Measurements from ENCODE around the gene MAGI2. TPM values are rescaled to one million over a fixed set of nuclear protein-coding genes. Genes with fewer than 3 reads are reported as not detected.

MAGI2 gene
- total RNA-seq, 1 experiment from 2014 or later, result 0.56 TPM

- no peak for DNase-seq
- Histone ChIP-seq H3K9me3 (no peaks in the 10 kb centered on the region), H3K4me3 (no peak overlapping the region), H3K36me3 (no peaks in the 10 kb centered on the region), H3K27me3 (no peaks in the 10 kb centered on the region)
Observed at GRCh38 chr7:78709658-78710057, 743.8 kb downstream of the MAGI2 start.

- H3K4me3 ChIP-seq, result no peak overlapping the region
- H3K9me3 ChIP-seq, result no peaks in the 10 kb centered on the region
- no peak for DNase-seq
- no peaks in the 10 kb centered on the region for H3K36me3 ChIP-seq
- no peaks in the 10 kb centered on the region for H3K27me3 ChIP-seq
Observed at GRCh38 chr7:78704504-78704903, 749.0 kb downstream of the MAGI2 start.

- H3K4me3 ChIP-seq, result no peak overlapping the region
- no peak for DNase-seq
- no peaks in the 10 kb centered on the region for H3K36me3 ChIP-seq
- no peaks in the 10 kb centered on the region for H3K9me3 ChIP-seq
- H3K27me3 ChIP-seq, result no peaks in the 10 kb centered on the region
Observed at GRCh38 chr7:78703391-78703790, 750.1 kb downstream of the MAGI2 start.

GRCh38 chr7:78702770-78703169 lies 750.7 kb downstream of the MAGI2 start:
- no peak for DNase-seq
- no peaks in the 10 kb centered on the region for H3K36me3 ChIP-seq
- no peaks in the 10 kb centered on the region for H3K27me3 ChIP-seq
- H3K9me3 ChIP-seq, result no peaks in the 10 kb centered on the region
- H3K4me3 ChIP-seq, result no peak overlapping the region

- Histone ChIP-seq H3K36me3 (no peaks in the 10 kb centered on the region), H3K9me3 (no peaks in the 10 kb centered on the region), H3K4me3 (no peak overlapping the region), H3K27me3 (no peaks in the 10 kb centered on the region)
- no peak for DNase-seq
Observed at GRCh38 chr7:78695826-78696225, 757.6 kb downstream of the MAGI2 start.

GRCh38 chr7:78691584-78691983 lies 761.9 kb downstream of the MAGI2 start:
- H3K27me3 ChIP-seq, result no peaks in the 10 kb centered on the region
- H3K36me3 ChIP-seq, result no peaks in the 10 kb centered on the region
- no peaks in the 10 kb centered on the region for H3K9me3 ChIP-seq
- H3K4me3 ChIP-seq, result no peak overlapping the region
- DNase-seq, result no peak

GRCh38 chr7:78690174-78690573 lies 763.3 kb downstream of the MAGI2 start:
- H3K4me3 ChIP-seq, result no peak overlapping the region
- H3K9me3 ChIP-seq, result no peaks in the 10 kb centered on the region
- no peaks in the 10 kb centered on the region for H3K36me3 ChIP-seq
- DNase-seq, result no peak
- H3K27me3 ChIP-seq, result no peaks in the 10 kb centered on the region

GRCh38 chr7:78688376-78688775 lies 765.1 kb downstream of the MAGI2 start:
- no peak for DNase-seq
- no peaks in the 10 kb centered on the region for H3K27me3 ChIP-seq
- no peak overlapping the region for H3K4me3 ChIP-seq
- no peaks in the 10 kb centered on the region for H3K36me3 ChIP-seq
- no peaks in the 10 kb centered on the region for H3K9me3 ChIP-seq

GRCh38 chr7:78686189-78686588 lies 767.3 kb downstream of the MAGI2 start:
- no peak for DNase-seq
- Histone ChIP-seq H3K27me3 (no peaks in the 10 kb centered on the region), H3K36me3 (no peaks in the 10 kb centered on the region), H3K4me3 (no peak overlapping the region), H3K9me3 (no peaks in the 10 kb centered on the region)

GRCh38 chr7:78684201-78684600 lies 769.3 kb downstream of the MAGI2 start:
- Histone ChIP-seq H3K27me3 (no peaks in the 10 kb centered on the region), H3K36me3 (no peaks in the 10 kb centered on the region), H3K9me3 (no peaks in the 10 kb centered on the region), H3K4me3 (no peak overlapping the region)
- no peak for DNase-seq

GRCh38 chr7:78683566-78683965 lies 769.9 kb downstream of the MAGI2 start:
- no peak for DNase-seq
- H3K9me3 ChIP-seq, result no peaks in the 10 kb centered on the region
- no peaks in the 10 kb centered on the region for H3K27me3 ChIP-seq
- H3K4me3 ChIP-seq, result no peak overlapping the region
- no peaks in the 10 kb centered on the region for H3K36me3 ChIP-seq

GRCh38 chr7:78679112-78679876 lies 774.2 kb downstream of the MAGI2 start:
- DNase-seq, result no peak
- Histone ChIP-seq H3K27me3 (no peaks in the 10 kb centered on the region), H3K36me3 (no peaks in the 10 kb centered on the region), H3K9me3 (no peaks in the 10 kb centered on the region), H3K4me3 (no peak overlapping the region)

- H3K4me3 ChIP-seq, result no peak overlapping the region
- no peaks in the 10 kb centered on the region for H3K27me3 ChIP-seq
- H3K9me3 ChIP-seq, result no peaks in the 10 kb centered on the region
- H3K36me3 ChIP-seq, result no peaks in the 10 kb centered on the region
- no peak for DNase-seq
Observed at GRCh38 chr7:78677391-78677790, 776.1 kb downstream of the MAGI2 start.

- Histone ChIP-seq H3K27me3 (no peaks in the 10 kb centered on the region), H3K4me3 (no peak overlapping the region), H3K36me3 (no peaks in the 10 kb centered on the region), H3K9me3 (no peaks in the 10 kb centered on the region)
- DNase-seq, result no peak
Observed at GRCh38 chr7:78675511-78675910, 778.0 kb downstream of the MAGI2 start.

- Histone ChIP-seq H3K9me3 (no peaks in the 10 kb centered on the region), H3K36me3 (no peaks in the 10 kb centered on the region), H3K4me3 (no peak overlapping the region), H3K27me3 (no peaks in the 10 kb centered on the region)
- no peak for DNase-seq
Observed at GRCh38 chr7:78673272-78673671, 780.2 kb downstream of the MAGI2 start.

- Histone ChIP-seq H3K4me3 (no peak overlapping the region), H3K36me3 (no peaks in the 10 kb centered on the region), H3K9me3 (no peaks in the 10 kb centered on the region), H3K27me3 (no peaks in the 10 kb centered on the region)
- no peak for DNase-seq
Observed at GRCh38 chr7:78662939-78663338, 790.5 kb downstream of the MAGI2 start.

- Histone ChIP-seq H3K4me3 (no peak overlapping the region), H3K36me3 (no peaks in the 10 kb centered on the region), H3K27me3 (no peaks in the 10 kb centered on the region), H3K9me3 (no peaks in the 10 kb centered on the region)
- DNase-seq, result no peak
Observed at GRCh38 chr7:78649976-78650375, 803.5 kb downstream of the MAGI2 start.

- no peaks in the 10 kb centered on the region for H3K9me3 ChIP-seq
- H3K4me3 ChIP-seq, result no peak overlapping the region
- no peak for DNase-seq
- H3K36me3 ChIP-seq, result no peaks in the 10 kb centered on the region
- H3K27me3 ChIP-seq, result no peaks in the 10 kb centered on the region
Observed at GRCh38 chr7:78649236-78649635, 804.2 kb downstream of the MAGI2 start.
